Activated T-cell treated with anti-CD3 and anti-CD28 coated beads for 1 hour (primary cell): Measurements from ENCODE around the gene SGMS1.
"Not testable (repeated sequence)": the region's sequence is repeated elsewhere in the genome, so short reads cannot be mapped to it uniquely, and the experiment has no call there.

Experiments used
- DNase-seq: peaks from one replicate; pipeline ENCODE4 v3.0.0-alpha.2; 2020; ENCODE audit warnings: low read depth

Gene SGMS1

GRCh38 chr10:50304660-50305059 is 319.1 kb downstream of the SGMS1 start:
- no peak for DNase-seq

- no peak for DNase-seq
Measured at GRCh38 chr10:50299948-50300669, 323.6 kb downstream of the SGMS1 start.

- DNase-seq = no peak
Measured at GRCh38 chr10:50295367-50295766, 328.4 kb downstream of the SGMS1 start.

GRCh38 chr10:50294582-50294981 is 329.2 kb downstream of the SGMS1 start:
- DNase-seq = no peak

- DNase-seq = no peak
Measured at GRCh38 chr10:50293513-50294313, 330.0 kb downstream of the SGMS1 start.

- DNase-seq = no peak
Measured at GRCh38 chr10:50291261-50291850, 332.4 kb downstream of the SGMS1 start.

- DNase-seq = no peak
Measured at GRCh38 chr10:50289196-50289595, 334.6 kb downstream of the SGMS1 start.

GRCh38 chr10:50286996-50287803 is 336.6 kb downstream of the SGMS1 start:
- no peak for DNase-seq

- no peak for DNase-seq
Measured at GRCh38 chr10:50286517-50286916, 337.2 kb downstream of the SGMS1 start.

- no peak for DNase-seq
Measured at GRCh38 chr10:50281967-50282522, 341.7 kb downstream of the SGMS1 start.

- no peak for DNase-seq
Measured at GRCh38 chr10:50281210-50281966, 342.4 kb downstream of the SGMS1 start.

GRCh38 chr10:50280049-50280841 is 343.5 kb downstream of the SGMS1 start:
- no peak for DNase-seq

GRCh38 chr10:50279489-50279888 is 344.3 kb downstream of the SGMS1 start:
- DNase-seq = no peak

GRCh38 chr10:50275650-50276235 is 348.0 kb downstream of the SGMS1 start:
- DNase-seq = peak; percentile 9

GRCh38 chr10:50272531-50272930 is 351.2 kb downstream of the SGMS1 start:
- no peak for DNase-seq

- no peak for DNase-seq
Measured at GRCh38 chr10:50271564-50272250, 352.0 kb downstream of the SGMS1 start.

- not testable (repeated sequence) for DNase-seq
Measured at GRCh38 chr10:50267877-50268276, 355.9 kb downstream of the SGMS1 start.

- DNase-seq = not testable (repeated sequence)
Measured at GRCh38 chr10:50262625-50263024, 361.1 kb downstream of the SGMS1 start.

- DNase-seq = no peak
Measured at GRCh38 chr10:50260791-50261281, 362.9 kb downstream of the SGMS1 start.
